Activated CD4-positive, alpha-beta T cell treated with anti-CD3 and anti-CD28 coated beads, Interleukin-2, amount 10 ng/mL, durations not matched to agents 7 days and 5 days (primary cell): Measurements from ENCODE around the gene PMVK. TPM values are rescaled to one million over a fixed set of nuclear protein-coding genes. Genes with fewer than 3 reads are reported as not detected.
A peak's percentile ranks its signal among the peaks of the same experiment; 100 is the strongest.

Experiments
- CTCF ChIA-PET: fragments of 350-600 bp; sonication (Branson Sonifier 250); formaldehyde crosslinking; loops from one replicate; lab custom pipeline; 2021; ENCODE audit warnings: antibody characterized with exemption; lab: Charles Lee
- POLR2A ChIA-PET: fragments of 350-600 bp; sonication (Branson Sonifier 250); formaldehyde crosslinking; loops from one replicate; lab custom pipeline; 2021; ENCODE audit warnings: antibody characterized with exemption; lab: Charles Lee
- DNase-seq: peaks from one replicate; pipeline ENCODE4 v3.0.0-alpha.2; 2020
- H3K27ac Mint-ChIP-seq: one replicate; pipeline ENCODE4 v1.8.0; 2021; ENCODE audit warnings: mild to moderate bottlenecking, moderate library complexity, mixed read lengths
- H3K27me3 Mint-ChIP-seq: one replicate; pipeline ENCODE4 v1.8.0; 2021; ENCODE audit warnings: mixed read lengths
- H3K36me3 Mint-ChIP-seq: one replicate; pipeline ENCODE4 v1.8.0; 2021; ENCODE audit warnings: low read depth, mixed read lengths
- H3K4me1 Mint-ChIP-seq: one replicate; pipeline ENCODE4 v1.8.0; 2021; ENCODE audit warnings: mixed read lengths
- H3K4me3 Mint-ChIP-seq: one replicate; pipeline ENCODE4 v1.8.0; 2021; ENCODE audit warnings: mild to moderate bottlenecking, moderate library complexity, mixed read lengths
- H3K9me3 Mint-ChIP-seq: one replicate; pipeline ENCODE4 v1.8.0; 2021; ENCODE audit warnings: mixed read lengths
- total RNA-seq, 2 experiments: library from RNA; stranded (reverse); gene quantifications; one replicate each; pipeline ENCODE4 v1.2.3, GENCODE V29; 2021

The PMVK gene
- total RNA-seq, 2 experiments from 2014 or later: 25.7 to 40.2 TPM

DNA sequence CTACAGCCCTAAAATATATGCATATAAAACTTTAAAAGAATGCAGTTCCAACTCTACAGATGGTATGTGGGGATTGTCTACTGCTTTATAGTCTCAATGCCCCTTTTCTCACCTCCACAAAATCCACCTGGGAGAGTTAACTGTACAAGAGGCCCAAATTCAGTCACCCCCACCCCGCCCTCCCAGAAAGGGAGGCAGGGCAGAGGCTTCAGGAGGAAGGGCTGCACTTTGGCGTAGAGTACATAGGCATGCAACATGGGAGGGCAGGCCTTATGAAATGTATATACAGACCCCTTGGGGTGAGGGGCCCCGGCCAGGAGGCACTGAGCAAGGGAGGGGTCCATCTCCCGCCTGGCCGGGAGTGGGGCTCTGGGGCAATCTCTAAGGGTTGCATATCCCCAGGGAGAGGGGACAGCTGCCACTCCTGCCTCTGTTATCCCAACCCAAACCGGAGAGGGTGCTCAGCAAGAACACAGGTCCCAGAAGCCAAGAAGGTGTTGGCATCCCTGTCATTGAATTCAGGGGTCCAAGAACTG, 26.3 kb upstream of the PMVK start:
- Mint-ChIP-seq H3K4me3 (peak overlapping the region; percentile 85), H3K9me3 (no peaks in the 10 kb centered on the region), H3K36me3 (peaks cover 43% of the 10 kb centered on the region), H3K27ac (peak overlapping the region; percentile 91), H3K27me3 (no peaks in the 10 kb centered on the region), H3K4me1 (peaks cover 51% of the 10 kb centered on the region)
- ChIA-PET CTCF (interaction anchor here (2.1 kb wide), 2 partner anchors 10 to 11 kb away, joined by 9 to 11 read pairs; partner anchors contain the start of gene CKS1B), POLR2A (no interaction called here)
- DNase-seq: no peak

DNA sequence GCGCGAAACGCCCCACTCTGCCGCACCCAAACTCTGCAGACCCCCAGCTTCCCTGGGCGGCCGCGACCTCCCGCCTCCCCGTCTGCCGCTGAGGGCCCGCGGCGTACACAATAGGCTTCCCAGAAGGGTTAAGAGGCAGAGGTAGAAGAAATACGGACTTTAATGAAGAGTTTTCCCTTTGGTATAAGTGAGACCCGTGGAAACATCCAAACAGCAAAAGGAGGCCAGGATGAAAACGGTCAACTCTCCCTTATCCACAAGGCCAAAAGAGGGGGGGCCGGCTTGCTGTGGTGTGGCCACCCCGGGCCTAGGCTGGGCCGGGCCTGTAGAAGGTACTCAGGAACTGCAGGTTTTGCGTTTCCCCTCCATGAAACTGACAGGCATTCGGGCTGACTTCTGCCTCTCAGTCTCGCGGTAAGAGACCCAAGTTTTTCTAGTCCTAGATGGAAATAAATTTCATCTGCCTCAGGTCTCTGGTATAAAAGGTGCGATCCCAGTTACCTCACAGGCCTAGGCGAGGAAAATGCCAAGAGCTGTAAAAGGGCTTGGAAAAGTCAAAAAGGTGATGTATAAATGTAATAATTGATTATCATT, 25.7 kb upstream of the PMVK start:
- Mint-ChIP-seq H3K4me1 (peaks cover 51% of the 10 kb centered on the region), H3K27ac (peak overlapping the region; percentile 91), H3K27me3 (no peaks in the 10 kb centered on the region), H3K36me3 (peaks cover 38% of the 10 kb centered on the region), H3K9me3 (no peaks in the 10 kb centered on the region), H3K4me3 (peak overlapping the region; percentile 85)
- POLR2A ChIA-PET: interaction anchor here (1.1 kb wide), 1 partner anchor 12 kb away, joined by 3 read pairs; the partner anchor contains the start of gene CKS1B
- CTCF ChIA-PET: interaction anchor here (1.0 to 3.3 kb wide), 9 partner anchors 9 to 123 kb away, joined by 4 to 23 read pairs (median 7); partner anchors contain the start of genes CKS1B and SHC1
- DNase-seq: peak; percentile 33

- Mint-ChIP-seq H3K36me3 (peaks cover 36% of the 10 kb centered on the region), H3K27me3 (no peaks in the 10 kb centered on the region), H3K27ac (peak within 1 kb of the TSS; percentile 93), H3K4me1 (peaks cover 55% of the 10 kb centered on the region), H3K4me3 (peak within 1 kb of the TSS; percentile 99), H3K9me3 (no peaks in the 10 kb centered on the region)
- ChIA-PET POLR2A (interaction anchor here (0.6 to 1.1 kb wide), 2 partner anchors 13 to 51 kb away, joined by 3 read pairs; partner anchors contain the start of gene CKS1B), CTCF (interaction anchor here (0.6 to 3.3 kb wide), 16 partner anchors 9 to 402 kb away, joined by 3 to 23 read pairs (median 5); partner anchors contain the start of genes CKS1B, PMVK and SHC1)
- DNase-seq: peak; percentile 83
Measured at GRCh38 chr1:154961207-154962155, 25.0 kb upstream of the PMVK start, which contains the start of gene PYGO2. Gene PYGO2, minus strand, starts transcription at chr1:154961782. Its CDS starts 206 bp downstream, at chr1:154961576.

DNA sequence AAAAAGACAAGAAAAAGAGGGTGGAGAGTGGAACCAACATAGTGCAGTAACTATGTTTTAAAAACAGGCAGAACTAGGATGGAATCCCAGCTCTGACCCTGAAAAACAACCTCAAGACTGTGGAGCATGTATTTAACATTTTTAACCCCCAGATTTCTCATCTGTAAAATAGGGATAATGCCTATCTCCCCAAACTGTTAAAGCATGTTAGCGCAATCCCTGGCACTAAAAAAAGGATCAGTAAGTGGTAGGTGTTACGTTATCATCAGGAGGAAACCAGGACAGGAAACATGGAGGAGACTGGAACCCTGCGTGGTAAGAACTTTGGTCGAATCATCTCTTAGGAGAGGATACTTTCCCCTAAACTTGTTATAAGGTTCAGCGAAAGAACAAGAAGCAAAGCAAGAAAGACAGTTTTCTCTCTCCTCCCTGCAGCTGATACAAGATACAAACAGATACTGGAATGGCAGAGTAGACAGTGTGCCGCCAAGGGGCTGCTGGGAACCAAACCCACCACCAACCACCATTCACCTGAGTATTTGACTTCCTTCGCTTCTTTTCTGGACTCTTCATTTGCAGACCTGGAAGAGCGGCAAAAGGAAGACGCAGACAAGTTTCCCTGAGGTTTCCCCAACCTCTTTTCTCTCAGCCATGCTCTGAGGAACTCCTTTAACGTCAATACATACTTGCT, 24.1 kb upstream of the PMVK start:
- Mint-ChIP-seq H3K27ac (peak overlapping the region; percentile 93), H3K9me3 (no peaks in the 10 kb centered on the region), H3K27me3 (no peaks in the 10 kb centered on the region), H3K4me3 (peak overlapping the region; percentile 99), H3K36me3 (peaks cover 33% of the 10 kb centered on the region), H3K4me1 (peaks cover 63% of the 10 kb centered on the region)
- CTCF ChIA-PET: interaction anchor here (0.7 to 3.3 kb wide), 14 partner anchors 8 to 401 kb away, joined by 3 to 23 read pairs (median 5); partner anchors contain the start of genes CKS1B, PMVK and SHC1
- no peak for DNase-seq
- POLR2A ChIA-PET: interaction anchor here (0.6 to 1.1 kb wide), 2 partner anchors 14 to 52 kb away, joined by 3 read pairs; partner anchors contain the start of gene CKS1B

DNA sequence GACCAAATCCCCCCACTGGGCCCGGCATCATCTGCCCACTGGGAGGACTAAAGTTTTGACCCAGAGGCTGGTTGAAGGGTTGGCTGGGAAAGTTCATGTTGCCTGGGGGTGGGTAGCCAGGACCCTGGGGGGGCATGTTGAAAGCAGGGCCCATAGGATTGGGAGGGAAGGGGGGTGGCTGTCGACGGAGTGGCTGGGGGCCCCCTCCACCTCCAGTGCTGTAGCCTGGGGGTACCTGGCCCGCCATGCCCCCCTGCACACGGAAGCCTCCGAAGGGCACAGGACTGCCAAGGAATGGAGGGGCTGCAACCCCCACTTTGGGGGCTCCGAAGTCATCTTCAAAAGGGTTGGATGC, 22.9 kb upstream of the PMVK start:
- POLR2A ChIA-PET: interaction anchor here (0.7 kb wide), 1 partner anchor 40 kb away, joined by 5 read pairs; no protein-coding TSS in a partner anchor
- Mint-ChIP-seq H3K9me3 (no peaks in the 10 kb centered on the region), H3K4me1 (peaks cover 72% of the 10 kb centered on the region), H3K27ac (no peak overlapping the region), H3K27me3 (no peaks in the 10 kb centered on the region), H3K36me3 (peaks cover 33% of the 10 kb centered on the region), H3K4me3 (peak overlapping the region; percentile 99)
- CTCF ChIA-PET: interaction anchor here (2.5 to 3.3 kb wide), 2 partner anchors 14 to 58 kb away, joined by 5 to 23 read pairs; no protein-coding TSS in a partner anchor
- DNase-seq: no peak

DNA sequence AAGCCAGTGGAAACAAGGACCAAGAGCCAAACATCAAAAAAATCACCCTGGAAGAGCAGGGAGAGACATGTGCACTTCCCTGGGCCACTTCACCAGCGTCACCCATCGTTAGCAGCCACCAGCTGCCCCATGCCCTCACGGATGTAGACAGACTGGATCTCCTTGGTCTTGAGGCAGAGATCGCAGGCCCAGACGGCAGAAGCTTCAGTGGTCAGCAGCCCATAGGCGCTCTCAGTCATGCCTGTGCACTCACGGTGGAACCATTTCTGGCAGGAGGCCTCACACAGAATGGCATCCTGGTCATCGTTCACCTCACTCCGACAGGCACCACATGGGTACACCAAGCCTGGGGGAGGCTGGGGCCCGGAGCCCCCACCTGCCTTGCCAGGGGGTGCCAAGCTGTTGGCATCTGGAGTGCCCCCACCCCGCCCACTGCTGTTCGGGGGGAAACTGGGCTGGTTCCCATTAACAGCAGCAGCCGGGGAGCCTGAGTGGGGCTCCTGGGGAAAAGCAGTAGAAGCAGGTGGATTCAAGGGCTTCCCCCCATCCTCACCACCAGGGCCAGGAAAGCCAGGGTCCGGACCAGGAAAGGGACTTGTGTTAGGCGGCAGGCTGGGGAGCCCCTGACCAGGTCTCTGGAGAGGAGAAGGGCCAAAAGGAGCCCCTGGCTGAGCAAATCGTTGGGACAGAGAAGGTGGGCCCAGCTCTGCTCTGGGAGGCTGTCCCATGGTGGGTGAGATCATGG, 22.3 kb upstream of the PMVK start:
- H3K27ac Mint-ChIP-seq: peak overlapping the region; percentile 72
- CTCF ChIA-PET: interaction anchor here (2.5 to 3.3 kb wide), 2 partner anchors 15 to 58 kb away, joined by 5 to 23 read pairs; no protein-coding TSS in a partner anchor
- H3K27me3 Mint-ChIP-seq: no peaks in the 10 kb centered on the region
- peak overlapping the region; percentile 13 for H3K4me3 Mint-ChIP-seq
- POLR2A ChIA-PET: interaction anchor here (0.7 kb wide), 1 partner anchor 16 kb away, joined by 5 read pairs; no protein-coding TSS in a partner anchor
- no peaks in the 10 kb centered on the region for H3K9me3 Mint-ChIP-seq
- DNase-seq: no peak
- H3K4me1 Mint-ChIP-seq: peaks cover 76% of the 10 kb centered on the region
- H3K36me3 Mint-ChIP-seq: peaks cover 36% of the 10 kb centered on the region

GRCh38 chr1:154958036-154958435, 21.5 kb upstream of the PMVK start:
- Mint-ChIP-seq H3K36me3 (peaks cover 41% of the 10 kb centered on the region), H3K27me3 (no peaks in the 10 kb centered on the region), H3K4me1 (peaks cover 76% of the 10 kb centered on the region), H3K9me3 (no peaks in the 10 kb centered on the region), H3K27ac (no peak overlapping the region), H3K4me3 (no peak overlapping the region)
- ChIA-PET POLR2A (interaction anchor here (0.7 kb wide), 1 partner anchor 17 kb away, joined by 5 read pairs; no protein-coding TSS in a partner anchor), CTCF (no interaction called here)
- DNase-seq: no peak

DNA sequence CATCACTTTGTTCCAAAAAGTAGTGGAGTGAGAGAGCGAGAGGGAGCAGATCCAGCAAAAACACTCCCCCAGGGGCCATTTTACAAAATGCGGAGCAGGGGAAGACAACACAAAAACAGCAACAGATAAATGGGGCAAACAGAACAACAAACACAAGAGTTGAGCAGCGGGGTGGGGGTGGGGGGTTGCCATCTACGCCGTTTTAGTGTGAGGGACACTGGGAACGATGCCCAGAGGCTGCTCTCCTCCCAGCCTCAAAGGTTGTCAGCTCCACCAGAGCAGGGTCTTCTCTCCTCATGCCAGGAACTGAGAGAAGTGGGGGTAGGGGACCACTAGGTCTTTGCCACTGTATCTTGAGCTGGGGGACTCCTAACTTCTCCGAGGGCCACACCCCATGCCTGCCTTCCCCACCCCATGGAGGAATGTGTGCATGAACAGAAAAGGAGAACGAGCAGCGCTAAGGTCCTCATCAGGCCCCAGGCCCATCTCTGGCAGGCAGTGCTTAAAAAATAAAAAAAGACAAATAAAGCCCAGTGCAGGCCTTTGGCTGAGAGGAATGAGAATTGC, 20.7 kb upstream of the PMVK start:
- no peaks in the 10 kb centered on the region for H3K9me3 Mint-ChIP-seq
- H3K36me3 Mint-ChIP-seq: peaks cover 42% of the 10 kb centered on the region
- peaks cover 78% of the 10 kb centered on the region for H3K4me1 Mint-ChIP-seq
- ChIA-PET POLR2A (no interaction called here), CTCF (interaction anchor here (1.9 kb wide), 1 partner anchor 16 kb away, joined by 9 read pairs; the partner anchor contains the start of gene CKS1B)
- peak overlapping the region; percentile 19 for H3K4me3 Mint-ChIP-seq
- no peaks in the 10 kb centered on the region for H3K27me3 Mint-ChIP-seq
- peak overlapping the region; percentile 96 for H3K27ac Mint-ChIP-seq
- no peak for DNase-seq

DNA sequence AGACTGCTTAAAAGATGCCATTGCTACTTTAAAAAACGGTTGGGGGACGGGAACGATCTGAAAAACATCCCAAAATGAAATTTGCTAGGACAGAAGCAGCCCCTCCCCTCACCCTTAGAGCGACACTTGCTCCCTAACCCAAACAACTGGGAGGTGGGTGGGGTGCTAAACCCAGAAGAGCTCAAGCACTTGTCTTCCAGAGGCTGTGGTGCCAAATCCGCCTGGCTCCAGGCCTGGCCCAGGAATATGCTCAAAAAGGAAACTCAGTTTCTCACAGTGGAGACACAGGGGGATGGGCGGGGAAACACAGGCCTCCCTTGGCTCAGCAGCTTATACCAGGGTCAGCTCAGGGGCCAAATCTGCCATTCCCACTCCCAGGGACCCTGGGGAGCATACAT, 20.0 kb upstream of the PMVK start:
- Mint-ChIP-seq H3K36me3 (peaks cover 45% of the 10 kb centered on the region), H3K9me3 (no peaks in the 10 kb centered on the region), H3K27me3 (no peaks in the 10 kb centered on the region)

DNA sequence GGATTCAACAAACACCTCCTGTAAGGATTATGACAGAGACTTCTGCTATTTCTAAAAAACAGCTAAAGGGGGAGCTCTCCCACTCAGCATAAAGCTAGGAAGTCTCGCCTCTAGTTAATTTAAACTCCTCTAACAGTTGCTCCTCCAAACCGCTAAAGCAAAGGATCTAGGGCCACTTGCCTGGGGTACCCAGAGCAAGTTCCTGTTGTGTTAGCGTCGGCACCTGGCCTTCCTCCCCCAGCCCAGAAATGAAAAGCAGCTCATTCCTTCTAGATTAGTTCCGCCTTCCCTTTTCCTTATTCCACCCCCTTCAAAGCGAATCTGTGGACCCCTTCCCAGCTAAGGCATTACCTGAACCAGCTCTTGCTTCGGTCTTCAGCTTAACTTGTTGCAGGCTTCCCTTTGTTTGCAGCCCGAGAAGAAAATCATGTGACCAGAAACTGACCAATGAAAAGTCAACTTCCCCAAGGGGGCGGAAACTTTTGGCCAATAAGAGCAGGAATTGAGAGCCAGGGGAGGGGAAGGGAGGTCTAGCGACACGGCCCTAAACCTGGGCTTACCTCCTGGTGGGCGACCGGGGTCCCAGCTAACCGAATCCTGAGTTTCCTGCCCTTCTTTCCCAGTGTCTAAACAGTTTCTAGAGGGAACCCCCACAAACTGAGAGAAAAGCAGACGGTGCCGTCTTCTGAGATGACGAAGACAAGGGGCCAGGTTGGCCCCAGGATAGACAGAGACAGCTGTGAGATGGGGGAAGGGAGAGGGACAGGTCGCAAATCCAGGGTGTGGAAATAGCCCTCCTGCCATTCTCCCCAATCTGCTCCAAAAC, 19.4 kb upstream of the PMVK start, which contains the start of gene PBXIP1:
Gene PBXIP1 (minus strand): TSS at position 382 of the 826 bp plus-strand sequence. CDS start 2,378 bp downstream, outside the sequence.
- POLR2A ChIA-PET: interaction anchor here (0.6 to 2.3 kb wide), 6 partner anchors 12 to 1035 kb away, joined by 3 to 7 read pairs (median 4); no protein-coding TSS in a partner anchor
- Mint-ChIP-seq H3K27ac (peak within 1 kb of the TSS; percentile 96), H3K4me1 (peaks cover 86% of the 10 kb centered on the region), H3K36me3 (peaks cover 43% of the 10 kb centered on the region), H3K9me3 (no peaks in the 10 kb centered on the region), H3K27me3 (no peaks in the 10 kb centered on the region), H3K4me3 (peak within 1 kb of the TSS; percentile 96)
- CTCF ChIA-PET: interaction anchor here (0.7 to 2.6 kb wide), 12 partner anchors 8 to 286 kb away, joined by 3 to 12 read pairs (median 4); partner anchors contain the start of genes CKS1B and PMVK
- peak; percentile 91 for DNase-seq

More for the DNA sequence above, 20.0 kb upstream of the PMVK start:
- peak overlapping the region; percentile 96 for H3K4me3 Mint-ChIP-seq
- peaks cover 83% of the 10 kb centered on the region for H3K4me1 Mint-ChIP-seq
- H3K27ac Mint-ChIP-seq: peak overlapping the region; percentile 96
- ChIA-PET POLR2A (interaction anchor here (2.3 kb wide), 1 partner anchor 13 kb away, joined by 7 read pairs; no protein-coding TSS in a partner anchor), CTCF (interaction anchor here (0.7 to 2.6 kb wide), 6 partner anchors 17 to 287 kb away, joined by 3 to 9 read pairs (median 8); partner anchors contain the start of genes CKS1B and PMVK)
- no peak for DNase-seq
